SJSA1 (cell line): Measurements from ENCODE around the gene UBAP2. TPM values are rescaled to one million over a fixed set of nuclear protein-coding genes. Genes with fewer than 3 reads are reported as not detected.

Experiments used
- DNase-seq, 2 experiments: peaks; one replicate each; pipeline ENCODE4 v3.0.0-alpha.2; 2015 to 2020; ENCODE audit warnings: low spot score in 2 of 2, low read depth in 1 of 2
- H3K27ac ChIP-seq: fragments of 250-450 bp; sonication (Bioruptor Pico); 2 replicates; pipeline ENCODE4 v1.5.1; 2020; ENCODE audit warnings: mild to moderate bottlenecking, moderate library complexity
- H3K27me3 ChIP-seq: fragments of 250-450 bp; sonication (Bioruptor Pico); replicated peaks from 2 replicates; pipeline ENCODE4 v1.5.1; 2020; ENCODE audit warnings: mild to moderate bottlenecking, moderate library complexity
- H3K36me3 ChIP-seq: fragments of 250-450 bp; sonication (Bioruptor Pico); 2 replicates; pipeline ENCODE4 v1.5.1; 2020; ENCODE audit warnings: mild to moderate bottlenecking
- H3K4me1 ChIP-seq: fragments of 250-450 bp; sonication (Bioruptor Pico); replicated peaks from 2 replicates; pipeline ENCODE4 v1.6.1; 2021; ENCODE audit warnings: mild to moderate bottlenecking
- H3K4me3 ChIP-seq: fragments of 250-450 bp; sonication (Bioruptor Pico); 2 replicates; pipeline ENCODE4 v1.5.1; 2020; ENCODE audit warnings: mild to moderate bottlenecking
- H3K9me3 ChIP-seq: fragments of 250-450 bp; sonication (Bioruptor Pico); replicated peaks from 2 replicates; pipeline ENCODE4 v1.5.1; 2020; ENCODE audit warnings: mild to moderate bottlenecking
- total RNA-seq: library from RNA; depleted of rRNA; stranded (reverse); fragments of >200 nt; shearing (Covaris generic); gene quantifications from 2 replicates; pipeline ENCODE4 v1.2.3, GENCODE V29; 2014; rRNA removed

UBAP2 gene
- total RNA-seq, 1 experiment from 2014 or later, result 10.7 TPM

- Histone ChIP-seq H3K27ac (no peak overlapping the region), H3K4me1 (peaks cover 5% of the 10 kb centered on the region), H3K9me3 (no peaks in the 10 kb centered on the region), H3K27me3 (no peaks in the 10 kb centered on the region), H3K36me3 (no peaks in the 10 kb centered on the region), H3K4me3 (no peak overlapping the region)
- no peak for DNase-seq
These were observed 168.2 kb downstream of the UBAP2 start for GRCh38 chr9:33880211-33881089.

GRCh38 chr9:33878691-33879366 is 169.9 kb downstream of the UBAP2 start:
- Histone ChIP-seq H3K4me1 (no peaks in the 10 kb centered on the region), H3K9me3 (no peaks in the 10 kb centered on the region), H3K36me3 (no peaks in the 10 kb centered on the region), H3K27ac (no peak overlapping the region), H3K27me3 (no peaks in the 10 kb centered on the region), H3K4me3 (no peak overlapping the region)
- DNase-seq, result no peak

- Histone ChIP-seq H3K4me1 (no peaks in the 10 kb centered on the region), H3K36me3 (no peaks in the 10 kb centered on the region), H3K9me3 (no peaks in the 10 kb centered on the region), H3K27ac (no peak overlapping the region), H3K4me3 (no peak overlapping the region), H3K27me3 (no peaks in the 10 kb centered on the region)
- no peak for DNase-seq
These were observed 170.8 kb downstream of the UBAP2 start for GRCh38 chr9:33877727-33878489.

Other genes with a start within 250 kb of the UBAP2 start
- gene UBE2R2, start 231.7 kb downstream of the UBAP2 start, total RNA-seq, result 8.6 and 11.8 TPM in 2 replicates
- 9.4 and 16.0 TPM in 2 replicates for gene DCAF12, start 77.8 kb upstream of the UBAP2 start, total RNA-seq
- 6.4 and 15.3 TPM in 2 replicates for gene UBAP1, start 130.2 kb upstream of the UBAP2 start, total RNA-seq